Activated CD8-positive, alpha-beta memory T cell treated with anti-CD3 and anti-CD28 coated beads for 36 hours (primary cell): ENCODE data around the gene MXD1. TPM values are rescaled to one million over a fixed set of nuclear protein-coding genes. Genes with fewer than 3 reads are reported as not detected.
"Not testable (repeated sequence)": the region's sequence is repeated elsewhere in the genome, so short reads cannot be mapped to it uniquely, and the experiment has no call there.

ENCODE experiments used
- CTCF ChIA-PET: fragments of 350-600 bp; sonication (Branson Sonifier 250); formaldehyde crosslinking; loops from one replicate; lab custom pipeline; 2021; ENCODE audit warnings: antibody characterized with exemption; lab: Charles Lee
- POLR2A ChIA-PET: fragments of 350-600 bp; sonication (Branson Sonifier 250); formaldehyde crosslinking; loops from one replicate; lab custom pipeline; 2021; ENCODE audit warnings: antibody characterized with exemption; lab: Charles Lee
- total RNA-seq, 2 experiments: library from RNA; stranded (reverse); gene quantifications; one replicate each; pipeline ENCODE4 v1.2.3, GENCODE V29; 2021

The MXD1 gene
- total RNA-seq, 2 experiments from 2014 or later = 5.7 to 6.4 TPM

- CTCF ChIA-PET = interaction anchor here (1.1 to 1.3 kb wide), 2 partner anchors 10 to 32 kb away, joined by 3 to 4 read pairs; partner anchors contain the start of gene MXD1
Measured at GRCh38 chr2:69946351-69947324, 31.7 kb downstream of the MXD1 start.

GRCh38 chr2:69947325-69947931 lies 32.5 kb downstream of the MXD1 start:
- POLR2A ChIA-PET = interaction anchor here (2.1 kb wide), 1 partner anchor 33 kb away, joined by 8 read pairs; the partner anchor contains the start of gene MXD1
- CTCF ChIA-PET = no interaction called here

More at GRCh38 chr2:69946351-69947324, 31.7 kb downstream of the MXD1 start:
- POLR2A ChIA-PET = interaction anchor here (1.0 to 2.1 kb wide), 3 partner anchors 13 to 123 kb away, joined by 3 to 8 read pairs (median 4); partner anchors contain the start of gene MXD1

- ChIA-PET CTCF (interaction anchor here (1.5 kb wide), 1 partner anchor 63 kb away, joined by 3 read pairs; no protein-coding TSS in a partner anchor), POLR2A (no interaction called here)
Measured at GRCh38 chr2:69948032-69948962, 33.4 kb downstream of the MXD1 start.

- CTCF ChIA-PET = interaction anchor here (1.5 kb wide), 1 partner anchor 62 kb away, joined by 3 read pairs; no protein-coding TSS in a partner anchor
- POLR2A ChIA-PET = no interaction called here
Measured at GRCh38 chr2:69948963-69949645, 34.2 kb downstream of the MXD1 start.

- ChIA-PET POLR2A (no interaction called here), CTCF (interaction anchor here (1.5 kb wide), 1 partner anchor 61 kb away, joined by 3 read pairs; no protein-coding TSS in a partner anchor)
Measured at GRCh38 chr2:69950241-69950640, 35.3 kb downstream of the MXD1 start.

GRCh38 chr2:69950671-69951070 lies 35.8 kb downstream of the MXD1 start:
- POLR2A ChIA-PET, CTCF ChIA-PET: not testable (repeated sequence)

- ChIA-PET POLR2A (no interaction called here), CTCF (interaction anchor here (0.8 kb wide), 1 partner anchor 352 kb away, joined by 3 read pairs; no protein-coding TSS in a partner anchor)
Measured at GRCh38 chr2:69952336-69953115, 37.6 kb downstream of the MXD1 start.

- ChIA-PET CTCF (interaction anchor here (0.7 to 1.0 kb wide), 2 partner anchors 20 to 30 kb away, joined by 3 read pairs; no protein-coding TSS in a partner anchor), POLR2A (interaction anchor here (0.5 kb wide), 1 partner anchor 134 kb away, joined by 3 read pairs; no protein-coding TSS in a partner anchor)
Measured at GRCh38 chr2:69954084-69954483, 39.2 kb downstream of the MXD1 start.

GRCh38 chr2:69955029-69955428 lies 40.1 kb downstream of the MXD1 start:
- ChIA-PET POLR2A (no interaction called here), CTCF (interaction anchor here (1.0 kb wide), 1 partner anchor 29 kb away, joined by 3 read pairs; no protein-coding TSS in a partner anchor)

- ChIA-PET CTCF (no interaction called here), POLR2A (no interaction called here)
Measured at GRCh38 chr2:69956475-69956979, 41.6 kb downstream of the MXD1 start.

GRCh38 chr2:69957965-69958364 lies 43.1 kb downstream of the MXD1 start:
- CTCF ChIA-PET = interaction anchor here (0.6 kb wide), 1 partner anchor 345 kb away, joined by 3 read pairs; no protein-coding TSS in a partner anchor
- POLR2A ChIA-PET = no interaction called here

- POLR2A ChIA-PET = no interaction called here
- CTCF ChIA-PET = no interaction called here
Measured at GRCh38 chr2:69958480-69958879, 43.6 kb downstream of the MXD1 start.

- ChIA-PET POLR2A (no interaction called here), CTCF (no interaction called here)
Measured at GRCh38 chr2:69959425-69959824, 44.5 kb downstream of the MXD1 start.

- ChIA-PET POLR2A (no interaction called here), CTCF (no interaction called here)
Measured at GRCh38 chr2:69960821-69961220, 45.9 kb downstream of the MXD1 start.

GRCh38 chr2:69961496-69961895 lies 46.6 kb downstream of the MXD1 start, which contains the start of gene ASPRV1:
Gene ASPRV1 (minus strand): TSS chr2:69961631. CDS start chr2:69961436, 195 bp downstream.
- ChIA-PET POLR2A (no interaction called here), CTCF (no interaction called here)

GRCh38 chr2:69962986-69963730 lies 48.2 kb downstream of the MXD1 start:
- POLR2A ChIA-PET = no interaction called here
- CTCF ChIA-PET = interaction anchor here (1.8 kb wide), 1 partner anchor 238 kb away, joined by 4 read pairs; no protein-coding TSS in a partner anchor
